Esophagus squamous epithelium (tissue), 5 donors: Measurements from ENCODE around the gene CPOX. TPM values are rescaled to one million over a fixed set of nuclear protein-coding genes. Genes with fewer than 3 reads are reported as not detected.
"Not testable (repeated sequence)": the region's sequence is repeated elsewhere in the genome, so short reads cannot be mapped to it uniquely, and the experiment has no call there.

ENCODE experiments used
- DNase-seq: peaks from one replicate; lab custom pipeline; 2025; lab: John Stamatoyannopoulos, UW
- H3K27ac ChIP-seq, 4 donors: fragments of 200-600 bp; sonication (generic); one replicate each; pipeline ENCODE4 v1.5.1; 2016 to 2019; ENCODE audit warnings: mild to moderate bottlenecking in 1 of 4
- H3K27me3 ChIP-seq, 4 donors: fragments of 200-600 bp; sonication (generic); 1 replicate in 3 of 4; 2 replicates in 1 of 4; pipeline versions ENCODE4 v1.5.1 to v1.6.0; 2017 to 2021; ENCODE audit warnings: antibody characterized with exemption in 1 of 4
- H3K36me3 ChIP-seq, 3 donors: fragments of 200-600 bp; sonication (generic); one replicate each; pipeline ENCODE4 v1.5.1; 2016 to 2019
- H3K4me1 ChIP-seq, 3 donors: fragments of 200-600 bp; sonication (generic); one replicate each; pipeline ENCODE4 v1.5.1; 2017 to 2019
- H3K4me3 ChIP-seq, 4 donors: fragments of 200-600 bp; sonication (generic); 1 replicate in 3 of 4; 2 replicates in 1 of 4; pipeline ENCODE4 v1.5.1; 2016 to 2019; ENCODE audit warnings: mild to moderate bottlenecking in 2 of 4, moderate library complexity in 1 of 4
- H3K9me3 ChIP-seq, 3 donors: fragments of 200-600 bp; sonication (generic); one replicate each; pipeline ENCODE4 v1.5.1; 2016 to 2019
- CTCF ChIP-seq, 6 experiments: fragments of 450-650 bp in 4 of 6; fragments of 200-600 bp in 2 of 6; sonication (generic) in 2 of 6; IDR thresholded peaks; one replicate each; pipeline ENCODE4 v1.5.1; 2016 to 2019; ENCODE audit warnings: antibody characterized with exemption in 6 of 6, mild to moderate bottlenecking in 4 of 6, moderate library complexity in 4 of 6
- POLR2A ChIP-seq, 4 donors: fragments of 450-650 bp; IDR thresholded peaks; one replicate each; pipeline ENCODE4 v1.6.1; 2017; ENCODE audit warnings: antibody characterized with exemption in 4 of 4, mild to moderate bottlenecking in 4 of 4, moderate library complexity in 3 of 4
- WGBS, 2 donors: methylation state at CpG; one replicate each; pipeline ENCODE4 v1.1.5; 2018; 5-methylcytosine and 5-hydroxymethylcytosine counted together
- intact Hi-C: fragments of 100-400 bp; cut with DNase I; formaldehyde crosslinking; loops from one replicate; pipeline ENCODE4 v1.15.0; 2022
- total RNA-seq, 4 donors: library from RNA; depleted of rRNA; stranded (reverse); fragments of >200 nt; gene quantifications; one replicate each; pipeline ENCODE4 v1.1.0, GENCODE V29; 2016
- donor health status: DM: yes; HTN: yes; CAD: no.

Gene CPOX
- total RNA-seq, 4 donors from 2014 or later = 18.3 to 23.6 (median 21.4) TPM

GRCh38 chr3:98563661-98564281, 29.6 kb downstream of the CPOX start:
- peak overlapping the region in 1 of 4 donors; percentile 33 for H3K27ac ChIP-seq
- H3K9me3 ChIP-seq = no peaks in the 10 kb centered on the region
- H3K4me1 ChIP-seq = no peaks in the 10 kb centered on the region
- intact Hi-C loops = no loop called here
- H3K27me3 ChIP-seq = no peaks in the 10 kb centered on the region
- WGBS, 2 donors = 50 to 71% methylated on average over 3 to 4 of the region's 4 CpGs
- H3K4me3 ChIP-seq = no peak overlapping the region
- DNase-seq = no peak
- TF ChIP-seq POLR2A (IDR thresholded peaks at IDR 0.05) (no peak), CTCF (IDR thresholded peaks at IDR 0.05) (no peak)
- H3K36me3 ChIP-seq = no peaks in the 10 kb centered on the region

- intact Hi-C loops = no loop called here
- Histone ChIP-seq H3K27me3 (no peaks in the 10 kb centered on the region), H3K4me3 (no peak overlapping the region), H3K36me3 (no peaks in the 10 kb centered on the region), H3K27ac (no peak overlapping the region), H3K4me1 (peaks cover 0 to 2% (median 0%) of the 10 kb centered on the region in 3 donors), H3K9me3 (no peaks in the 10 kb centered on the region)
- 74 to 75% methylated on average over 5 of the region's 5 CpGs for WGBS, 2 donors
- TF ChIP-seq POLR2A (IDR thresholded peaks at IDR 0.05) (no peak), CTCF (IDR thresholded peaks at IDR 0.05) (no peak)
- no peak for DNase-seq
Observed at GRCh38 chr3:98561727-98562521, 31.5 kb downstream of the CPOX start.

- H3K36me3 ChIP-seq = no peaks in the 10 kb centered on the region
- H3K27ac ChIP-seq = no peak overlapping the region
- peaks cover 0 to 7% (median 0%) of the 10 kb centered on the region in 3 donors for H3K4me1 ChIP-seq
- 75 to 88% methylated on average over 2 of the region's 2 CpGs for WGBS, 2 donors
- no peak for DNase-seq
- no peaks in the 10 kb centered on the region for H3K27me3 ChIP-seq
- intact Hi-C loops = no loop called here
- TF ChIP-seq CTCF (IDR thresholded peaks at IDR 0.05) = no peak
- TF ChIP-seq POLR2A (IDR thresholded peaks at IDR 0.05) = no peak
- H3K9me3 ChIP-seq = no peaks in the 10 kb centered on the region
- H3K4me3 ChIP-seq = no peak overlapping the region
Observed at GRCh38 chr3:98560911-98561310, 32.5 kb downstream of the CPOX start.

GRCh38 chr3:98559769-98560168, 33.6 kb downstream of the CPOX start:
- H3K4me1 ChIP-seq, intact Hi-C loops: not testable (repeated sequence)
- WGBS, 2 donors = 93 to 100% methylated on average over 2 of the region's 2 CpGs

GRCh38 chr3:98558100-98558827, 35.1 kb downstream of the CPOX start:
- intact Hi-C loops = no loop called here
- Histone ChIP-seq H3K27me3 (no peaks in the 10 kb centered on the region), H3K4me3 (no peak overlapping the region), H3K9me3 (no peaks in the 10 kb centered on the region), H3K36me3 (no peaks in the 10 kb centered on the region), H3K27ac (peak overlapping the region in 3 of 4 donors; percentile 18 to 53 (median 29)), H3K4me1 (peaks cover 0 to 7% (median 0%) of the 10 kb centered on the region in 3 donors)
- WGBS, 2 donors = 67 to 70% methylated on average over 6 of the region's 6 CpGs
- TF ChIP-seq CTCF (IDR thresholded peaks at IDR 0.05) (no peak), POLR2A (IDR thresholded peaks at IDR 0.05) (no peak)
- DNase-seq = no peak

More at GRCh38 chr3:98559769-98560168, 33.6 kb downstream of the CPOX start:
- not testable (repeated sequence) for H3K27me3 ChIP-seq, H3K27ac ChIP-seq, H3K9me3 ChIP-seq, H3K36me3 ChIP-seq, H3K4me3 ChIP-seq, DNase-seq
